Measurements from ENCODE around the gene KCNJ9.

KCNJ9 gene

DNA sequence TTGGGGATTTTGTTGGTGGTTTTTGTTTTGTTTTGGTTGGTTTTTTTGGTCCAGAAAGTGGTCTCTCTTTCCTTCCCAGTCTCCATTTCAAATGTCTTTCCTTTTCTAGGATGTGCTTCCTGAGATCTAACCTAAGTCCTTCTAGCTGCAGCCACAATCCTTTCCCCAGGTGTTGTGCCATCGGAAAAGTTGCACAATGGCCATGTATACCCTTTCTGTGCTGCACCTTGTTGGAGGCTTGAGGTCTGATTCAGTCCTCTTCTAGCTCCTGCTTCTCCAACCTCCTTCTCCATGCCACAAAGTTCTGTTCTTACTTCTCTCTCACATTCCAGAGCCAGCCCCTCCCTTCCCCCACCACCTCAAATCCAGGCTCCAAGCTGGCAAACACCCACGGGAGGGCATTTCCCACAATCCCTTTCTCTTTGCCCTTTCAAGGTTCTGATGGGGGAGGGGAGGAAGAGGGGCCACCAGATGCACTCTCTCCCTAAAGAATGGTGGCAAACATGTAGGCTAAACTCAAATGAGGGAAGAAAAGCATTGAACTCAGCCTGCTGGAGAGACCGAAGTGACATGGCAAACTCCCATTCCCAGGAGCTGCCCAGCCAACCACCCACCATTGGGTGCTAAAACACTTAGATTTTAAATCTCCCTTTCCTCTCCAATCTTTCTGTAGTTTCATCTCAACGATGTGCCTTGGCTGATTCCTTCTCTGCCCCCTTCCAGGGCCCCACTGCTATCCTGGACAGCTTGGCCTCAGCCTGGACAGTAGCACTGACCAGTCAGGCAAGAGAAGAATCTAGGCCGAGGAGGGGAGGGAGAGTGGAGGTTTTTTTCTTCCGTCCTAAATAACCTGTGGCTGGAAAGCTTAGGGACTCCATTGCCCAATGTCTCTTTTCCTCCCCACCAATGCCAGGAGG is 14.3 kb upstream of the KCNJ9 start:
- no peak for DNase-seq (ENCODE audit: low read depth)

DNA sequence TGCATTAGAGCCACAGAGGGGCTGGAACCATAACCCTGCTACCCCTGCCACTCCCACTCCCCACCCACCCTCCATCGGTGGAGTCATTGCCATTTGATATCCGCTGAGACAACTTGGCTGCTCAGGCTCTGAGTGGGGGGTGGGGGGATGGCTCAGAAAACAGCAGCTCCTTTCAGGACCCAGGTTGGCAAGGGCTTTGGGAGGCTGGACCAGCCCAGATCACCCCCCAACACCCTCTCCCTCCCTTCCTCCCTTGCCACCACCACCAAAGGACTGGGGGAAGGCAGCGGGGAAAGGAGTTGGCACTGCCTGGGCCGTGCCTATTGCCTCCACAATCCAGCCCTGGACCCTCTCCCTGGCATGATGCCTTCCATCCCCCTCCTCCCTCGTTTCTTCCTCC is 13.1 kb upstream of the KCNJ9 start:
- no peak for DNase-seq (ENCODE audit: low read depth)

DNA sequence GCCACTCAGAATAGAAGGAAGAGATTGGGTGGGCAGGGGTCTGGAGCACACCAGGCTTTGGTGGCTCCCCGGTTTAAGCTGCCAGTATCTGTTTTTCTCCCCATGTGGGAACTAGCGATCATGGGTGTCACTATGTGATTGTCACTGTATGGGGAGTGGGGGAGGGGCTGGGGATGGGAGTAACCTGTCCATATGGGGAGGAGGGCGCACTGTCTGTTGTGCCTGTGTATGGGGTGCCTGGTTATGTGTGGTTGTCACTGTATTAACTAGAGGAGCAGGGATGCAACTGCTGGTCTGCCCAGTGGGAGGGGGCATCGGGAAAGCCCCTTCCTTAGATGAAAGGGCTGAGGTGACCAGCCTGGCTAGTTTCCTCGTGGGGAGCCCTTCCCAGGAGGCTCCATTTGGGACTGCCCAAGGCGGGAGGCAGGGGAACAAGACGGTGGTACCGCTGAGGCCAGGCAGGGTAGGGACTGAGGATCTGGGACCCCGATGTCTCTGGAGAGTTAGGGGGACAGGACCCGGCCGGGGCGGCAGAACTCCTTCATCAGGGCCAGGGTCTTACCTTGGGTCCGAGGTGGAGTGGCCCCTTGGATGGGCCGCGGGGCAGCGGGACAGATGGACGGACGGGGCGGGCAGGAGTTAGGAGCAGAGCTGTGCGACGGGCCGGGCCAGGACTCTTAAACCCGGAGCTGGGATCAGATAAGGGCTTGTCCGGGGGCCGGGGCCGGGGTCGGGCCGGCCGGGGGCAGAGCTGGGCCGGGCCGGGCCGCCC is 11.7 kb upstream of the KCNJ9 start, which contains the start of gene KCNJ10:
KCNJ10 (minus strand) TSS at position 701 of the 772 bp plus-strand sequence. CDS start 27,628 bp downstream, outside the sequence.
- DNase-seq (ENCODE audit: low read depth) = no peak

GRCh38 chr1:160070243-160071163 is 10.8 kb upstream of the KCNJ9 start:
- peak; percentile 67 for DNase-seq (ENCODE audit: low read depth)

- no peak for DNase-seq (ENCODE audit: low read depth)
Observed at GRCh38 chr1:160071289-160071688, 10.0 kb upstream of the KCNJ9 start.

DNA sequence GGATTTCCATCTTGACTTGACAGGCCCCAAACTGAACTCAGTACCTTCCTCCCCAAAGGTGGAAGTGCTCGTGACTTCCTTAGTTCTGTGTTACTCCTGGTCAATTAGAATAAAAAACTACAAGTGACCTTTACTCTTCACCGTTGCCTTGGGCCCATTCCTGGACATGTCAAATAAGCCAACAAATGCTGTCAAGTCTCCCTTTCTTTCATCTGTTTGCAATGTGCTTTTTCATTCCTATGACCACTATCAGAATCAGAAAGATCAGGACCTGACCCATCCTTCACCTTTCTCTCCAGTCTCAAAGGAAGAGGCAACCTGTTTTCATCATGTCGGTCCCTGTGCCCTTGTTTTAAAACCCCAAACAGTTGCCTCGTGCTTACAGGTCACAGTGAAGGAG is 6.5 kb upstream of the KCNJ9 start:
- no peak for DNase-seq (ENCODE audit: low read depth)

GRCh38 chr1:160075836-160076235 is 5.5 kb upstream of the KCNJ9 start:
- no peak for DNase-seq (ENCODE audit: low read depth)

GRCh38 chr1:160076295-160076694 is 5.0 kb upstream of the KCNJ9 start:
- DNase-seq (ENCODE audit: low read depth) = peak; percentile 39

DNA sequence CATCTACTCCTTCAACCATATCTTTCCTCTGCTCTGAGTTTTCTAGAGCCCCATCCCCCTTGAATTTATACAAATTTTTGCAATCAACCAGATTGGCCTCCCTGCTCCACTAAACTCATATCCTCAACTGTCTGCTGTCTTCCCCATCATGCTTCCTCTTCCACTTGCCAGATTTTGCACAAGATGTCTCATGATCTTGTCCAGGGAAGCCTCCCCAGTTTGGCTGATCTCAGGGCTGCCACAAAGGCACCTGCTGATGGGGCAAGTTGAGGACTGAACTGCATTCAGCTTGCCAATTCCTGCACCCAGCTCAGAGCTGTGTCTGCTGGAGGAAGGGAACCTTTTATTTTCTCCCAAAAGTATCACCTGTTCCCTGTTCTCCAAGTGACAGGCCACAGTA is 3.9 kb upstream of the KCNJ9 start:
- DNase-seq (ENCODE audit: low read depth) = no peak

GRCh38 chr1:160078512-160079195 is 2.7 kb upstream of the KCNJ9 start:
- peak; percentile 49 for DNase-seq (ENCODE audit: low read depth)

GRCh38 chr1:160079448-160079847 is 1.9 kb upstream of the KCNJ9 start:
- DNase-seq (ENCODE audit: low read depth) = no peak

DNA sequence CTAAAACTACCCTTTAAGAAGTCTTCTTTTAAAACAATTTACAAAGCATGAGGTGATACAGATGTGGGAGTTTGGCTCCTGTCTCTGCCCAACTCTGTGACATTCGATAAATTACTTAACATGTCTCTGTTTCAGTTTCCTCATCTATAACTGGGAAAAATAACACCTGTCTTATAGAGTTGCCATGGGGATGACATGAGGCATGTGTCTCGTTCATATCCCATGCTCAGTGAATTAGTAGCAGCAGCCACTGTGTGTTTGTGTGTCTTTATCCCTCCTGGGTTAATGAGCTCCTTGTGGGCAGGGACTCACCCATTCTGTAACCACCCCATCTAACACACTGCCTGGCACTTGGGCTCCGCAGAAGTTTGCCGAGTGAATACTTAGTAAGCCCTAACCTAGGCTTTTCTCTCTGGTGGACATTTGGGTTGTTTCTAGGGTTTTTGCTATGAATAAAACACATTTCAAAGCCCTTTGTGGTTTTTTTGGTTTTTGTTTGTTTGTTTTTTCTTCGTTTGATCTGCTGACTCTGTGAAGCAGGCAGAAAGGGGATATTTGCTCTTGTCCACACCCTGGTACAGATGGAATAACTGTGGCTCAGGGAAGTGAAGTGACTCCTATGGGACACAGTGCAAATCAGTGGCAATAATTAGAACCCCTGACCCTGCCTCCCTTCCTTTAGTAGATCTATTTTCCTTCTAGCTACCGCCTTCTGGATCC is 797 bp upstream of the KCNJ9 start:
- no peak for DNase-seq (ENCODE audit: low read depth)

DNA sequence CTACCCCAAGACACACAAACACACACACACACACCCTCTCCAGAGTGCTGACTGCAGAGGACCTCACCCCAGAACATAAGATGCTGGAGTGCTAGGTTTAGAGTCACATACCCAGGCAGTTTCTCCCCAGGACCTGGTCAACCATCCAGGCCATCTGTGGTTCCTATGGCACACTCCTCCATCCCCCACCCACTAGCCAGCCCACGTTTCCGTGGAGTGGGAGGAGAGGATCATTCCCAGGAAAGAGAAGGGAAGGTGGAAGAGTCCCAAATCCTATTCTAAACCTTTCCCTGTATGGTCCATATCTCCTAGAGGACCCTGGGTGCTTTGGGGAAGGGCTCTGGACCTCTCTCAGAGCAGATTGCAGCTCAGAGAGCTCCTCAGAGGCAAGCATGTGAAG is 1.1 kb downstream of the KCNJ9 start:
- no peak for DNase-seq (ENCODE audit: low read depth)

- no peak for DNase-seq (ENCODE audit: low read depth)
Observed at GRCh38 chr1:160082926-160083325, 1.6 kb downstream of the KCNJ9 start.

- no peak for DNase-seq (ENCODE audit: low read depth)
Observed at GRCh38 chr1:160083968-160084770, 2.8 kb downstream of the KCNJ9 start.

DNA sequence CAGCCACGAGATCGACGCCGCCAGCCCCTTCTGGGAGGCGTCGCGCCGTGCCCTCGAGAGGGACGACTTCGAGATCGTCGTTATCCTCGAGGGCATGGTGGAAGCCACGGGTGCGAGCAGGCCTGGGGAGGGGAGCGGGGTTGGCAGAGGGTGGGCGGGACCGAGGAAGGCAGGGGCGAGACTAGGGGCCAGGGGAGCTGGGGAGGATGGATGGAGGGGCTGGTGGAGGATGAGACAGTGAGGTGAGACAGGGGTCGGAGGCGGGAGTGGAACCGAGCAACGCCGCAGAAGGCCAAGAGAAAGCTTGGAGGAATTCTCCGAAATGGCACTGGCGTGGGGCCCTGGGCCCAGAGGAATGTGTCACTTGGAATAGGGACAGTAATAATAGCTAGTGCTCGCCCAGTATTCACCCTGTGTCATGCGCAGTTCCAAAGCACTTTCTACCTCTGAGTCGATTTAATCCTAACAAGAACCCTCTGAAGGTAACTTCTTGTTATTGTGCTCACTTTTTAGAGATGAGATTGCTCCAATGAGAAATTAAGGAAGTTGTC is 3.5 kb downstream of the KCNJ9 start:
- DNase-seq (ENCODE audit: low read depth) = no peak

GRCh38 chr1:160085686-160086455 is 4.5 kb downstream of the KCNJ9 start:
- DNase-seq (ENCODE audit: low read depth) = peak; percentile 71

GRCh38 chr1:160086456-160086892 is 5.1 kb downstream of the KCNJ9 start:
- DNase-seq (ENCODE audit: low read depth) = no peak
